C1 segment of cervical spinal cord (tissue), 14 donors: ENCODE results near the gene OTUD7B.
"Not testable (repeated sequence)": the region's sequence is repeated elsewhere in the genome, so short reads cannot be mapped to it uniquely, and the experiment has no call there.

ENCODE experiments used
- DNase-seq, 14 donors: peaks; one replicate each; lab custom pipeline; 2025; lab: John Stamatoyannopoulos, UW

The OTUD7B gene

GRCh38 chr1:150003801-150004200 lies 6.7 kb downstream of the OTUD7B start:
- DNase-seq = no peak

DNA sequence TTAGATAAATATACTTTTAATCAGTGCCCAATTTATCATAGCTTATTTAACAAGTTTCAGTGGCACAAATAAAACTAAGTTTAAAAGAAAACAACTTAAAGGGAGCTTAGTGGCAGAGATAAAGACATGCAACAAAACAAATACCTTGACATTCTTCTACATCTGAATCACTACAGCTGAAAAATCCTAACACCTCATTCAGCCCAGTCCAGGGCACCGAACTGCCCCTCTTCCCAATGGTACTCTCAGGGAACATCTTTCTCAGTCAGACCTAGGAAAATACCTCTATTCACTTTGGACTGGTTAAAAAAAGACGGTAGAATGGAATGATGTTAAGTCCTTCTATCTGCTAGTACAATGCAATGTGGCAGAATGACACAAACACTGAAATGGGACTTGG lies 8.3 kb downstream of the OTUD7B start:
- no peak for DNase-seq

GRCh38 chr1:150001415-150001814 lies 9.1 kb downstream of the OTUD7B start:
- DNase-seq = peak in 1 of 14 donors; percentile 11

DNA sequence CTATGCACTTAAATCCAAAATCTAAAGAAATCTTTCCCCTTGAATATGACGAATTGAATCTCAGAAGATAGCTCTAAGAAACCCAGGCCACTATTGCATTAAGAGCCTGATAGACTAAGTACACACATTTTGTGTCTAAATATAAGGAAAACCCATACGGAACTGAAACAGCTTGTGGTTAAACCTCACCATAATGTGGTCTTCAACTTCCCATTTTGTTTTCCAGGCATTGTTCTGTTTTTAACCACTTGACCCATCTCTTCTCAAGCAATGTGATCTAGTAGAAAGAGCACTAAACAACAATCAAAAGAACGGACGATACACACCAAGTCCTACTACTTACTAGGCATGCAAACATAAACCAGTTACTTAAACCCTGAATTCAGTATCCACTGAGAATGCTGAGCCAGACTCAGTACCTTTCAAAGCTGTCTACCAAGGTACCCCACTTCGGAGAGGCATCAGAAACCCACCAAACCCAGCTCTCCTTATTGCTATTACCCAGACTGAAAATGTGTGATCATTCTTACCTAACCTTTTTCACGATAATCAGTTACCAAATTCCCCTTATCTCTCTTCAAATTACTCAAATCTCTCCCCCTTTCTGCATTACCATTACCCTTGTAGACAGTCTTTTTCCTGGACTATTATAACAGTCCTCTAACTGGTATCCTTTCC lies 12.8 kb downstream of the OTUD7B start:
- peak in 1 of 14 donors; percentile 17 for DNase-seq

DNA sequence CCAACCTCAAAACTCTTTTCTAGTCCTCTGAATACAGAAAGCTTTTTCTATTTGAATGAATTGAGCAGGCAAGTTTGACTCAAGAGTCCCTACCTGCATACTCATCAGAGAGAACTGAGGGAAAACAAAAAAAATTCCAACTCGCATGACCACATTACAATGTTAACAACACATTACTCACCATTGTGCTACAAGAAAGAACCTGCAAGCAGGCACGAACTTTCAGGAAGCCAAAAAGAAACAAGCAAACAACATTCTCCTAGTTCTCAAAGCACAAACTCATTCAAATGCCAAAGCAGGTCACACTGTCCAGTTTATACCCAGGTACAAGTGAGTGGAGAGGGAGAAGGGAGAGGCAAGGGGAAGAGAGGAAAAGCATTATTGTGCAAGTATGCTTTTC lies 14.6 kb downstream of the OTUD7B start:
- DNase-seq = no peak

GRCh38 chr1:149993764-149994163 lies 16.8 kb downstream of the OTUD7B start:
- no peak for DNase-seq

- no peak for DNase-seq
These were observed 17.3 kb downstream of the OTUD7B start for GRCh38 chr1:149993181-149993580.

- no peak for DNase-seq
These were observed 23.3 kb downstream of the OTUD7B start for GRCh38 chr1:149987297-149987595.

GRCh38 chr1:149986486-149987296 lies 23.8 kb downstream of the OTUD7B start:
- no peak for DNase-seq

GRCh38 chr1:149979972-149980540 lies 30.5 kb downstream of the OTUD7B start:
- DNase-seq = no peak

GRCh38 chr1:149979245-149979971 lies 31.1 kb downstream of the OTUD7B start:
- DNase-seq = no peak

DNA sequence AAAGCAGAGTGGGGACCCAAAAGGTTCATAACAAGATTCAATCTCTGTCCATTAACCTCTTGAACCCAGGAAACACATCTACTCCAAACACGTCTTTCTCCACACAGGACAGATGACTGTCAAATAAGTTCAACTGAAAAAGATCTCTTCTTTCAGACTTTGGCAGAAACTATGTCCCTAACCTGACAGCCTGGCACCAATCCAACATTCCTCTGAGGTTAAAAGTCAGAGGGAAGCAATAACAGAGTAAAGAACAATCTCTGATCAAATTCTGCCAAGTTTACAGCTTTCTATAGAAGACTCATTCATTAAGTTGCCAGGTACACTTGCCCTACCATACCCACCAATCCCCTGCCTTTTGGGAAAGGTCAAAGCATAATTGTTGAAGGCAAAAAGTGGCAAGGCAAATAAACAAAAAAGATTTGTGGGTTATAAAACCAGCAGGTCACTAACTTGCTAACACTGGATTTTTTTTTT lies 31.9 kb downstream of the OTUD7B start:
- no peak for DNase-seq

DNA sequence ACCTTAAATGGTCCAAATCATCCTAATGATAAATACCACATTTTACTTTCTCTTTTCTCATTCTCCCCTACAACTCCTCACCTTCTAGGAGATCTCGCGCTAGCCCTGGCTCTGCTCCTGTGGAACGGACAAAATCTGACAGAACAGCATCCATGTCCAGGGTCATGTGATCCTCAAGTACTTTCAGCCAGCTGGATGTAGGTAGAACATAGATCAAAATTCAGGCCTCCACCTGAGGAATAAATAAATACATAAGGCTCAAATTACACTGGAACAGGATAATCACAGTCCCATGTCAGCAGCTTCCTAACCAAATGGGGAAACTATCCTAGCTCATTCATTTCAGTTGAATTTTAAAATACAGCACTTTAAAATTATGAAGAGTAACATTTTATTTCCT lies 33.2 kb downstream of the OTUD7B start:
- no peak for DNase-seq

GRCh38 chr1:149972547-149972946 lies 38.0 kb downstream of the OTUD7B start:
- DNase-seq = no peak

DNA sequence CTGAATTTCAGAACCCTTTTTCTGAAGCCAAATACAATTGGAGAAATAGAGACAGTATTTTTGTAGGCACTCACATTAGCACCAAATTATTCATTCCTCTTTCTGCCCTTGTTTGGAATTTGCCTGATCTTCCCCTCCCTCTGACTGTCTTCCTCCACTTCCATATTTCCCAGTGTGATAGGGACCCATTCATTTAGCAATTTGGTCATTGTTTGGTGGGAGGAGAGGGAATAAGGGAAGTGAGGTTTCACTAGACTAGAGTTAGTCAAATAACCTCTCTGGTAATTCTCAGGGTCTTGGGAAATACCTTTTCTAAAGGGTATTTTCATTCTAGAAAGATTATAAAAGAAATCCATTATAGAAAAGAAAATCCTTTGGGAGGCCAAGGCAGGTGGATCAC lies 42.9 kb downstream of the OTUD7B start:
- no peak for DNase-seq

- DNase-seq = no peak
These were observed 43.5 kb downstream of the OTUD7B start for GRCh38 chr1:149967041-149967440.

- no peak for DNase-seq
These were observed 44.1 kb downstream of the OTUD7B start for GRCh38 chr1:149966405-149966804.

DNA sequence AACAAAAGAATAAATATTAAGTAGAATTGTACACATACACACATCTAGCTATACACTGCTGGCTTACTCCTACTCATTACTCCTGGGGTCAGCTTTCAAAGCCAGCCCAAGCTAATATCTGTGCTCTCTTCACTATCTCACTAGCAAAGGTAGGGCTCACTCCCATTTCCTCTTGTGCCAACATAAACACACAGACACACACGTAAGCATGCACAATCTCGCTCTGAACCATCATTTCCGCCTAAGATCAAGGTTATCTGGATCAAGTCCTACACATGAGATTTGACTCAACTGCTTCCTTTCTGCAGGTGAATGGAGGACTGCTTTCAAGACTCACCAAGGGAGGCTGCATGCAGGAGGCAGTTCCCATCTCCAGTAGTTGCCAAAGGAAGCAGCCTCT lies 45.1 kb downstream of the OTUD7B start:
- no peak for DNase-seq

DNA sequence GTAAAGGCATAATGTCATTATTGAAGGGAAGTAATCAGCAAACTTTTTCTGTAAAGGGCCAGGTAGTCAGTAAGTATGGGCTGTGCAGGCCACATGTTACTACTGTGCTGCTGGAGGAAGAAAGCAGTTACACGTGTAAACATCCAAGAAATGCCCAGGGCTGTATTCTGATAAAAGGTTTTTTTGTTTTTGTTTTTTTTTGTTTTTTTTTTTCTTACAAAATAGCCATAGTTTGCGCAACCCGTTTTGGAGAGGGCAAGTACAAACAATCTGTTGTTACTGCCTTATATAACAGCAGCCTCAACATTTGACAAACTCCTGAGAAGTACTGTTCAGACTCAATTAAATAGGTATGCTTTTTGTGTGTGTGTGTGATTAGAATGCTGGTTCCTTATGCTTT lies 47.2 kb downstream of the OTUD7B start:
- DNase-seq = peak in 1 of 14 donors; percentile 9

GRCh38 chr1:149962736-149963135 lies 47.8 kb downstream of the OTUD7B start:
- no peak for DNase-seq

- peak in 7 of 14 donors; percentile 8 to 63 (median 25) for DNase-seq
These were observed 48.4 kb downstream of the OTUD7B start for GRCh38 chr1:149962039-149962647.

- not testable (repeated sequence) for DNase-seq
These were observed 53.0 kb downstream of the OTUD7B start for GRCh38 chr1:149957548-149957947.
